GM18505 (cell line): ENCODE measurements around the gene HOXA7.

Experiments used
- ATAC-seq: cut with Tn5 transposase; IDR thresholded peaks from one replicate; pipeline ENCODE4 v1.9.1; 2021; ENCODE audit not compliant: unreplicated experiment
- POLR2A ChIP-seq: IDR thresholded peaks from 4 replicates; pipeline ENCODE4 v1.6.1; 2011; ENCODE audit warnings: borderline replicate concordance; ENCODE audit not compliant: insufficient read depth, insufficient read length; ENCODE audit errors: extremely low read depth

HOXA7 gene

DNA sequence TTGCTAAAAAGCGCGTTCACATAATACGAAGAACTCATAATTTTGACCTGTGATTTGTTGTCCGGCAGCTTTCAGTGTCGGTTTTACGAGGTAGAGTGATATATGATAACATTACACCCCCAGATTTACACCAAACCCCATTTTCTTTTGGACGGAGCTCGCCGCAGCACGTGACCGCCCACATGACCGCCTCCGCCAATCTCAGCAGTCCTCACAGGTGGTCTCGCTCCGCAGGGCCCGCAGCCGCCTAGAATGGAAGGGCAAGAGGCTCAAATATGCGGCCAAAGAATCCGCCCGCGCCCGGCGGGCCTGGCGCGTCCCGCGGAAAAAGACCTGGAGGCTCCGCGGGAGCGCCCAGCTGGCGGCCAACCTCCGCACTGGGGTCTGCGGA lies at the start of gene HOXA7:
HOXA7 (minus strand) TSS at position 168 of the 391 bp plus-strand sequence; CDS start at position 38, 130 bp downstream.
- ATAC-seq, result no peak
- TF ChIP-seq POLR2A, result no peak

DNA sequence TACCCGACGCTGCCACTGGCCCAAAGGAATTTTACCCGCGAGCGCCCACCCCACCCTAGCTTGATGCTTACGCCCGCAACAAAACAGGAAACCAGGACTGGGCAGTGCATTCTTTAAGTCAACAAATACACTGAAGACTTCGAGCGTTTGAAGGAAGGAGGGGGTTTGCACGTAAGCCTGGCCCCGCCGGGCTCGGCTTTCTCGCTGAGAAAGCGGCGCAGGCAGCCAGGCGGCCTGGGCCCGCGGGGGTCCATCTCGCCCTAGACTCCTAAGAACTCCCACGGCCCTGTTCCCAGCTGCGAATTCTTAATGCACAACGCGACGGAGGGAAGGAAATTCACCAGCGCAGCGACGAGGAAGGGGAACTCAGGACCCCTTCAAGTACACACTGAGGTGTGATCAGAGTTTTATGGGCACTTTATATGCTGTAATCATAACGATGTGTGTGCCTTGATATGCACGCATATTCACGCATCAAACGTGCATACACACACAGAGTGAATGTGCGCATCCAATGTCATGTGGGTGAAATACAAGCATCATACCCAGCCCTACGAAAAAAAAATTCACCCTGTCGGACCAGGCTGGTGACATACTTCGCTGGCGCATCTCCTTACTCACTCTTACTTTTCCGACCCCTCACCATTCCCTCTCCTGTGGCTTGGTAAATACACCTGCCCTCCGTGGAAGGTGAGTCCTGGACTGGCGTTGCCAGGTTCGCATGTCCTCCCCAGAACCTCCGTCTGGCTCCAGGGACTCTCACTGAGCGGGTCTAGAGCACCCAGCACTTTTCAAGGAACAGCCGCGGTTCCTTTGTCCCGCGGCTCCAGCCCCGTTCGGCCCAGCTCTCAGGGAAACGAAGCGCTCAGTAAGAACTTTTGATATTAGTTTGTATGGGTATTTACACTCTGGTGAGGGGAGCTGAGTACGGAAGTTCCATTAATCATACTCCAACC lies 49.1 kb upstream of the HOXA7 start:
- no peak for TF ChIP-seq POLR2A
- no peak for ATAC-seq

GRCh38 chr7:27204851-27205322 lies 48.4 kb upstream of the HOXA7 start:
- TF ChIP-seq POLR2A, result no peak
- no peak for ATAC-seq

DNA sequence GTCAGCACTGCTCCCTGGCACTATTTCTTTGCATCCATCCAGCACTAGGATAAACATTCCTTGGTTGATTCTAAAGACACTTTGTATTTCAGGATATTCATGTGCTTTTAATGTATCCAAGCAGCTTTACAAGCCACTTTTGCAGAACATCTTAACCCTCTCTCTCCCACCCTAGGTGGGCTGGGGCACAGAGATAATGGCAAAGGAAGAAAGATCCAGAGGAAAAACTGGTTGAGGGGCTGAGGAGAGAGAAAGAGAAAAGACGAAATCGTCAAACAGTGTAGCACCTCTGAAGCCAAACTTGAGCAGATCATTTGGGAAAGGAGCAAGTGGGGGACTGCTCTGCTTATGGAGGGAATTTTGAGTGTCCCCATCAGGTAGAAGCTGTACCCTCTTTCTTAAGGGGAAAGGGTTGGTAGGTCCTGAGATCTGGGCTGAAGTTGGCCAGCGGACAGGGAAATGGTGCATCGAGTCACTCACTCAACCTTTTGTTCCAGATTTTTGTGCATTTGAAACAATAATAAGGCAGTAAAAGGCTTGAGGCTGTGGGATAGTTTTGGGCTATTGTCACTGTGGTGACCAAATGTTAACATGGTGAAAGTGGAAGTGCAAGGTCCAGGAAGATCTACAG lies 47.6 kb upstream of the HOXA7 start:
- no peak for ATAC-seq
- no peak for TF ChIP-seq POLR2A

GRCh38 chr7:27203365-27203953 lies 47.0 kb upstream of the HOXA7 start:
- ATAC-seq, result no peak
- no peak for TF ChIP-seq POLR2A

- no peak for ATAC-seq
- no peak for TF ChIP-seq POLR2A
These were observed 46.3 kb upstream of the HOXA7 start for GRCh38 chr7:27202862-27203134.

GRCh38 chr7:27202018-27202861 lies 45.8 kb upstream of the HOXA7 start:
- ATAC-seq, result no peak
- no peak for TF ChIP-seq POLR2A

DNA sequence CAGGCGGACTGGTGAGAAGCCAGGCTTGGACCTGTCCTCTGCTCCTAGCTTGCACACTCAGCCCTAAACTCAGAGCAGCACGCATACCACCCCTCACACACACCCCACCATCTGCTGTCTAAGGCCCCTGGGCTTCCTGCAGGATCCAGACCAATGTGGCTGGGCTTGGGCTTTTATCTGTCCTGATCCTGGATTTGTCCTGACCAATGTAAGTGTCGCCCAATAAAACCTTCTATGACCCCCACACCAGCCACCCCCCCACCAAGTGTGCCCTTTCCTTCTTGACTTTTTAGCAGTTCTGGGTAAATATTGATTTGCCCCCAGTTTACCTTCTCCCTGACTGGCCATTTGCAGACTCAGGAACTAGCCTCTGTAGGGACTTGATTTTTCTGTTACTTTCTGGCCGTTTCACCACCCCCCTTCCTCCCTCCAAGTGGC lies 45.1 kb upstream of the HOXA7 start:
- no peak for ATAC-seq
- TF ChIP-seq POLR2A, result no peak

- no peak for TF ChIP-seq POLR2A
- no peak for ATAC-seq
These were observed 44.5 kb upstream of the HOXA7 start for GRCh38 chr7:27200761-27201579.

DNA sequence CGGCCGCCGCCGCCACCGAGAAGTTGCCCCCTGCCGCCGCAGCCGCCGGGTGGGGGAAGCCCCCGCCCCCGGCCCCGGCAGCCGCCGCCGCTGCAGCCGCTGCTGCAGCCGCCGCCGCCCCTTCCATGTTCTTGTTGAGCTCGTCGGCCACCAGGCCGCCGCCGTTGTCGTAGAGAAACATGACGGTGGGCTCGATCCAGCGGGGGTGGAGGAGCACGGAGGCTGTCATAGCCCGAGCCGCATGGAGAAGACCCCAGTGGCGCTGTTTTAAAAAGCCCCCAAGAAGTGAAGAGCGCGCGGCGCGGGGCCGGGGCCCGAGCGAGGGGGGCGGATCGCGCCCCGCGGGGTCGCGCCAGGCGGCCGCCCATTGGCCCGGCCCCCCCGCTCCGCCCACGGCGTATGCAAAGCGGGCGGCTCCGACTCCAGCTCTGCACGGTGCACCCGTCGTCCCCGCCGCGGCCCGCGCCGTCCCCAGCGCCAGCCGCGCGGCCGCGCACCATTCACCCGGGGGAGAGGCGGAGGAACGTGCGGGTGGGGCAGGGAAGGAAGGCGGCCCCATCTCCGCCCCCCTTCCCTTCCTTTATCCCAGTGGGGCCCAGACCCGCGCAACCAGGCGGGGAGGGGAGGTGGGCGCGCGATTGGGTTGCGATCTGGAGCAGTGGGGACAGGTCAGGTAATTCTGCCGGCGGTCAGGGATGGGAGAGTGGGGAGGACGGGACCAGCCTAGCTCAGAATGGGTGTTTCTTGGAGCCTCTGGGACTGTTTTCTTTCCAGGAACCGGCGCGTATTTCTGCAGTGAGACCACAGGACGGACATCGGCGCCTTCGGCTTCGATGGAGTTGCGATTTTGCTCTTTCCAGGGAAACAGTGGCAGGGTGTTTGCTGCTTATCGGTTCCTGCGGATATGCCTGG lies 43.6 kb upstream of the HOXA7 start, which contains the start of gene HOXA13:
HOXA13 (minus strand) TSS at position 243 of the 912 bp plus-strand sequence; CDS start at position 229, 14 bp downstream.
- TF ChIP-seq POLR2A, result no peak
- ATAC-seq, result no peak

GRCh38 chr7:27198871-27199801 lies 42.7 kb upstream of the HOXA7 start:
- no peak for ATAC-seq
- TF ChIP-seq POLR2A, result no peak
